Stimulated activated CD8-positive, alpha-beta memory T cell treated with anti-CD3 and anti-CD28 coated beads, Interleukin-4, amount 100 ng/mL, for 48 hours (primary cell): Measurements from ENCODE around the gene TKFC.
"Not testable (repeated sequence)": the region's sequence is repeated elsewhere in the genome, so short reads cannot be mapped to it uniquely, and the experiment has no call there.

ENCODE experiments used
- DNase-seq: peaks from one replicate; pipeline ENCODE4 v3.0.0-alpha.2; 2020

TKFC gene

GRCh38 chr11:61369372-61370348 is 36.6 kb downstream of the TKFC start:
- DNase-seq = no peak

GRCh38 chr11:61370349-61371005 is 37.4 kb downstream of the TKFC start:
- peak; percentile 32 for DNase-seq

- DNase-seq = no peak
Measured at GRCh38 chr11:61372659-61373420, 39.8 kb downstream of the TKFC start.

GRCh38 chr11:61375761-61376108 is 42.7 kb downstream of the TKFC start:
- DNase-seq = no peak

GRCh38 chr11:61377461-61378160 is 44.6 kb downstream of the TKFC start:
- no peak for DNase-seq

GRCh38 chr11:61378713-61379313 is 45.8 kb downstream of the TKFC start:
- DNase-seq = no peak

GRCh38 chr11:61380884-61381283 is 47.9 kb downstream of the TKFC start:
- DNase-seq = no peak

- not testable (repeated sequence) for DNase-seq
Measured at GRCh38 chr11:61383859-61384258, 50.8 kb downstream of the TKFC start.

GRCh38 chr11:61384271-61385242 is 51.5 kb downstream of the TKFC start:
- DNase-seq = no peak

GRCh38 chr11:61390161-61390560 is 57.1 kb downstream of the TKFC start:
- no peak for DNase-seq

- peak; percentile 35 for DNase-seq
Measured at GRCh38 chr11:61392981-61393595, 60.1 kb downstream of the TKFC start.
